SU-DHL-6 (cell line): Measurements from ENCODE around the gene TGM2.

ENCODE experiments used
- CTCF ChIP-seq: fragments of 200-600 bp; sonication (generic); IDR thresholded peaks from one replicate; pipeline ENCODE4 v1.5.1; 2017; ENCODE audit warnings: antibody characterized with exemption, mild to moderate bottlenecking, low read length, moderate library complexity; ENCODE audit not compliant: insufficient read depth, poor library complexity, severe bottlenecking
- EZH2phosphoT487 ChIP-seq: fragments of 200-600 bp; sonication (generic), shearing (Covaris generic); conservative IDR thresholded peaks from 2 replicates; pipeline ENCODE4 v1.6.1; 2018; ENCODE audit warnings: mild to moderate bottlenecking, antibody characterized with exemption, low read length, moderate library complexity, mixed read lengths

- TF ChIP-seq EZH2phosphoT487 = no peak
- TF ChIP-seq CTCF = no peak
Observed at GRCh38 chr20:38130687-38131587, 34.1 kb downstream of the TGM2 start.
